Activated CD8-positive, alpha-beta memory T cell treated with anti-CD3 and anti-CD28 coated beads, Interleukin-2, amount 10 ng/mL, durations not matched to agents 7 days and 5 days (primary cell): ENCODE results near the gene SUCLG2. TPM values are rescaled to one million over a fixed set of nuclear protein-coding genes. Genes with fewer than 3 reads are reported as not detected.

ENCODE experiments used
- ATAC-seq: fragments of 150-1000 bp; cut with Tn5 transposase; one replicate; pipeline ENCODE4 v1.10.0; 2021; ENCODE audit warnings: moderate library complexity
- CTCF ChIA-PET: fragments of 350-600 bp; sonication (Branson Sonifier 250); formaldehyde crosslinking; loops from one replicate; lab custom pipeline; 2021; ENCODE audit warnings: antibody characterized with exemption; lab: Charles Lee
- DNase-seq: peaks from one replicate; pipeline ENCODE4 v3.0.0-alpha.2; 2020
- H3K27ac Mint-ChIP-seq: one replicate; pipeline ENCODE4 v1.8.0; 2021; ENCODE audit warnings: mild to moderate bottlenecking, mixed read lengths
- H3K27me3 Mint-ChIP-seq: one replicate; pipeline ENCODE4 v1.8.0; 2021; ENCODE audit warnings: mixed read lengths
- H3K36me3 Mint-ChIP-seq: one replicate; pipeline ENCODE4 v1.8.0; 2021; ENCODE audit warnings: mild to moderate bottlenecking, mixed read lengths
- H3K4me1 Mint-ChIP-seq: one replicate; pipeline ENCODE4 v1.8.0; 2021; ENCODE audit warnings: mixed read lengths
- H3K4me3 Mint-ChIP-seq: one replicate; pipeline ENCODE4 v1.8.0; 2021; ENCODE audit warnings: mild to moderate bottlenecking, moderate library complexity, mixed read lengths
- H3K9me3 Mint-ChIP-seq: one replicate; pipeline ENCODE4 v1.8.0; 2022; ENCODE audit warnings: low read depth, mixed read lengths
- total RNA-seq, 2 experiments: library from RNA; stranded (reverse); gene quantifications; one replicate each; pipeline ENCODE4 v1.2.3, GENCODE V29; 2021

SUCLG2 gene, protein sequence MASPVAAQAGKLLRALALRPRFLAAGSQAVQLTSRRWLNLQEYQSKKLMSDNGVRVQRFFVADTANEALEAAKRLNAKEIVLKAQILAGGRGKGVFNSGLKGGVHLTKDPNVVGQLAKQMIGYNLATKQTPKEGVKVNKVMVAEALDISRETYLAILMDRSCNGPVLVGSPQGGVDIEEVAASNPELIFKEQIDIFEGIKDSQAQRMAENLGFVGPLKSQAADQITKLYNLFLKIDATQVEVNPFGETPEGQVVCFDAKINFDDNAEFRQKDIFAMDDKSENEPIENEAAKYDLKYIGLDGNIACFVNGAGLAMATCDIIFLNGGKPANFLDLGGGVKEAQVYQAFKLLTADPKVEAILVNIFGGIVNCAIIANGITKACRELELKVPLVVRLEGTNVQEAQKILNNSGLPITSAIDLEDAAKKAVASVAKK
- 10 to 100 TPM; 45.6 to 61.4 TPM for total RNA-seq

DNA sequence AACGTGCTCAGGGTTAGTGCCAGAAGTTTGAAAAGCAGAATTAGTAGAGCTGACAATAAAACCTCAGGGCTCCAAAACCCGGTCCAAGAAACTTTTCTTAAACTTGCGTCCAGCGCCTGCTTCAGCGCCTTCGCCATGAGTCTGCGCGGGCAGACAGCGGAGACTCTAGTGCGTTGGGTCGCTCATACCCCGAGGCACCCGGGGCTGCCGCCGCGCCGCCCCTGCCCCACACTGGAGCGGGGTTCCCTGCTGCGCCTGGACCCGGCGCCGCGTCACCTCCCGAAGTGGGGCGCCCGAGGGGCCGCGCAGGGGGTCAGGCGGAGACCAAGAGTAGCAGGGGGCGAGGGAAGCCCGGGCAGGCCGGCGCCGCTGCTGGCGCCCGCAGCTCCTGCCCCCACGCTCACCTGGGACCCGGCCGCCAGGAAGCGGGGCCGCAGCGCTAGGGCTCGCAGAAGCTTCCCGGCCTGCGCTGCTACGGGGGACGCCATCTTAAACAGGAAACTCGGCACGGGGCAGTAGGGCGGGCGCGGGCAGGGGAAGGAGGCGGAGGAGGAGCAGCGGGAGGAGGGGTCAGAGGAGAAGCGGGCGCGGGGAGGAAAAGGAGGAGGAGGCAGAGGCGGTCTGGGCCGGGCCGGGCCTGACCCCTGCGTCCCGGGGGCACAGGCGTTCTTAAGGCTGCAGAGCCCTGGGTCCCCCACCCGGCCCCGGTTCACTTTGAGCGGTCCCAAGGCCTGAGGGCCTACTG lies at the start of gene SUCLG2:
TSS of gene SUCLG2 (minus strand) at position 514 of the 745 bp plus-strand sequence. CDS start at position 488, 26 bp downstream.
- peaks cover 58% of the 10 kb centered on the region for H3K4me1 Mint-ChIP-seq
- CTCF ChIA-PET = interaction anchor here (1.0 to 2.3 kb wide), 4 partner anchors 10 to 51 kb away, joined by 3 to 6 read pairs (median 6); no protein-coding TSS in a partner anchor

DNA sequence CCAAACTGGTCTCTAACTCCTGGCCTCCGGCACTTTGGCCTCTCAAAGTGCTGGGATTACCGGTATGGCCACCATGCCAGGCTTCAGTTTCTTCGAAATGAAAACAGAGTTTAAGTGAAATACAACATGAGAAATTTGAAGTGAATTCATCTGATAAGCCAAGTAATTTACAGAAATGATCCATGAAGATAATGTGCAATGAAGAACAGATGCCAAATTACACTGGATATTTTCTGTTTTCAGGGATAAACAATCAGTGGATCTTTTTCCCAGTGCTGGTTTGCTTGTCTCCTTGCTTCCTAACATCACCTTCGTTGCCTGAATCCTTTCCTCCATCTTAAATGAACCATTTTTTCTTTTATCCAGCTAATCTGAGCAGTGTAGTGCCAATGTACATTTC lies 46.2 kb upstream of the SUCLG2 start:
- Mint-ChIP-seq H3K9me3 (peaks cover under 1% of the 10 kb centered on the region), H3K36me3 (no peaks in the 10 kb centered on the region), H3K27me3 (no peaks in the 10 kb centered on the region), H3K4me1 (no peaks in the 10 kb centered on the region), H3K4me3 (no peak overlapping the region), H3K27ac (no peak overlapping the region)
- DNase-seq (no peak), ATAC-seq (no peak)
- CTCF ChIA-PET = no interaction called here

More for the DNA sequence above, at the start of gene SUCLG2:
- Mint-ChIP-seq H3K27me3 (no peaks in the 10 kb centered on the region), H3K9me3 (peaks cover 23% of the 10 kb centered on the region), H3K4me3 (peak within 1 kb of the TSS; percentile 75), H3K36me3 (peaks cover 68% of the 10 kb centered on the region), H3K27ac (peak within 1 kb of the TSS; percentile 96)
- ATAC-seq (peak; percentile 79), DNase-seq (peak; percentile 91)

DNA sequence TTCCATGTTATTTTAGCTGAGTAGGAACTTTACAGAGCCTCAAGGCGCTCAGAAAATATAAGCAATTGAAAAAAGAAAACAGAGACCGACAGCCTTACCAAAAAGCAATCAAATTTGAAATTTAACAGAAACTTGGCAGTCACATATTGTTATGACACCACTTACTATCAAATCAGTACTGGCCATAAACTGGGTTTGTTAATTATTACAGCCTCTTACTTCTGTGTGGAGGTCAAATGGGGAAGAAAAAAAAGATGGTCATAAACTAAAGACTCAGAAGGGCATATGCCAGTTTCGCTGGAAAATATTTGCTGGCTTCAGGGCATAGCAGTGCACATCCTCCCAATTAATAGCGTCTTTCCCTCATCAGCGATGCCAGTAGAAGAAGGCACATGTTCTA lies 45.5 kb upstream of the SUCLG2 start:
- Mint-ChIP-seq H3K4me3 (no peak overlapping the region), H3K36me3 (no peaks in the 10 kb centered on the region), H3K4me1 (no peaks in the 10 kb centered on the region), H3K9me3 (peaks cover 2% of the 10 kb centered on the region), H3K27me3 (no peaks in the 10 kb centered on the region), H3K27ac (no peak overlapping the region)
- CTCF ChIA-PET = no interaction called here
- ATAC-seq (no peak), DNase-seq (no peak)

DNA sequence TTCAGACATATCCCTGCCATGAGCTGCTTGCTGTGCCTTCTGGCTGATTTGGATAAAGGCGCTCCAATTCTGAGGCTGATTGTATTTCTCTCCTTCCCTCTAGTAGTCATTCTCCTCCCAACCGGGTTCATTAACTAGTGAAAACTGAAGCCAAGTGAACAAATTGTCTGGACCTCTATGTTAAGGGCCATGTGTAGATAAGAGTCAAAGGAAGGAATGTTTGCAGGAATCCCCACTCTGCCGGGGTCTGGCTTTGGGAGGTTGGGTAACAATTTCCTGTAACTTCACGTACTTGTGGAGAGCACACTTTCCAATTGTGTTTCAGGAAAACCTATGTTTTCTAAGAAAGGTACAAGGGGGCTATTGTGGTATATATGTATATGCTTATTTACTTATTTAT lies 38.2 kb upstream of the SUCLG2 start:
- no peak overlapping the region for H3K27ac Mint-ChIP-seq
- CTCF ChIA-PET = no interaction called here
- DNase-seq (no peak), ATAC-seq (no peak)
- peaks cover 5% of the 10 kb centered on the region for H3K36me3 Mint-ChIP-seq
- no peaks in the 10 kb centered on the region for H3K27me3 Mint-ChIP-seq
- no peak overlapping the region for H3K4me3 Mint-ChIP-seq
- peaks cover 2% of the 10 kb centered on the region for H3K9me3 Mint-ChIP-seq
- no peaks in the 10 kb centered on the region for H3K4me1 Mint-ChIP-seq

DNA sequence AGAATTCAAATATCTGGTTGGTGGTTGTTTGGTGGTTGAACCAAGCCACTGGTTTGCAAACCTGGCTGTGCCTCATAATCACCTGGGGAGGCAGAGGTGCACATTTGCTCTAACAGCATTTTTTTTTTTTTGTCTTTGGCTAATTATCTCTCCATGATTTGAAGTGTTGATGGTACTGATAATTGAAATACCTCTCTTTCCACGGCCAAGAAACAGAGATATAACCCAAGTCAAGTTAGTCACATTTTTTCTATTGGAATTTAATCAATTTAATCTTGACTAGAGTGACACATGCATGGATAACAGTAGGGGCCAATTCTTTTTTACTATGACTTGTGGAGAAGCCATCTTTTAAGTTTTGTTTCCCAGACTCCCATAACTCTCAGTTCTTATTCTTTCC lies 37.5 kb upstream of the SUCLG2 start:
- no peak overlapping the region for H3K4me3 Mint-ChIP-seq
- ATAC-seq (no peak), DNase-seq (no peak)
- H3K36me3 Mint-ChIP-seq = peaks cover 5% of the 10 kb centered on the region
- H3K27ac Mint-ChIP-seq = no peak overlapping the region
- CTCF ChIA-PET = interaction anchor here (0.9 kb wide), 1 partner anchor 11 kb away, joined by 3 read pairs; no protein-coding TSS in a partner anchor
- H3K27me3 Mint-ChIP-seq = no peaks in the 10 kb centered on the region
- H3K4me1 Mint-ChIP-seq = no peaks in the 10 kb centered on the region
- peaks cover 2% of the 10 kb centered on the region for H3K9me3 Mint-ChIP-seq

DNA sequence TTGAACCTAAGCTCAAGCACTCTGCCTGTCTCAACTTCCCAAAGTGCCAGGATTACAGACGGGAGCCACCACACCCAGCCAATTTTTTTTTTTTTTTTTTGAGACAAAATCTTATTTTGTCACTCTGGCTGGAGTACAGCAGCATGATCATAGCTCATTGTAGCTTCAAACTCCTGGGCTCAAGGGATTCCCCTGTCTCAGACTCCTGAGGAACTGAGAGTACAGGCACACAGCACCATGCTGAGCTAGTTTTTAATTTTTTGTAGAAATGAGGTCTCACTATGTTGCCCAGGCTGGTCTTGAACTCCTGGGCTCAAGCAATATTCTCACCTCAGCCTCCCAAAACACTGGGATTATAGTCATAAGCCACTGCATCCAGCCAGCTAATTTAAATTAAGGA lies 36.8 kb upstream of the SUCLG2 start:
- Mint-ChIP-seq H3K9me3 (peaks cover 2% of the 10 kb centered on the region), H3K4me1 (no peaks in the 10 kb centered on the region), H3K27me3 (no peaks in the 10 kb centered on the region), H3K36me3 (peaks cover 5% of the 10 kb centered on the region), H3K4me3 (no peak overlapping the region), H3K27ac (no peak overlapping the region)
- ATAC-seq = no peak
- no peak for DNase-seq
- CTCF ChIA-PET = interaction anchor here (0.9 kb wide), 1 partner anchor 12 kb away, joined by 3 read pairs; no protein-coding TSS in a partner anchor

DNA sequence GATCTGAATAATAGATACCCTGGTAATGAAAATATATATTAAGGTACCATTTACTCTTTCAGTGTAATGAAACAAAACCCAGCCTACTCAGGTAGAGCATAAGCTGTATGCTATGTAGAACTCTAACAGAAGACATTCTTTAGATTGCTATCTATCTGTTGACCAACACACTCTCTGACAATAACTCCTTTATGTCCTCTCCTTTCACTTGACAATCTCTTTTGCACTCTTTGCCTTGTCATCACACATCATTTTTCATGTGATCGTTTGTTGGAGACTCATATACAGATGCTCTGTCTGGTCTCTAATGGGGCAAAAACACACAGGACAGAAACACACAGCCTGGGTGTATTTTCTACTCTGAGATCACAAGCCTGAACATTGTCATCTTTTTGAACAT lies 35.4 kb upstream of the SUCLG2 start:
- ATAC-seq (no peak), DNase-seq (no peak)
- H3K4me1 Mint-ChIP-seq = peaks cover 9% of the 10 kb centered on the region
- no peaks in the 10 kb centered on the region for H3K27me3 Mint-ChIP-seq
- no peak overlapping the region for H3K4me3 Mint-ChIP-seq
- H3K27ac Mint-ChIP-seq = no peak overlapping the region
- CTCF ChIA-PET = no interaction called here
- H3K9me3 Mint-ChIP-seq = peaks cover 3% of the 10 kb centered on the region
- peaks cover 12% of the 10 kb centered on the region for H3K36me3 Mint-ChIP-seq

DNA sequence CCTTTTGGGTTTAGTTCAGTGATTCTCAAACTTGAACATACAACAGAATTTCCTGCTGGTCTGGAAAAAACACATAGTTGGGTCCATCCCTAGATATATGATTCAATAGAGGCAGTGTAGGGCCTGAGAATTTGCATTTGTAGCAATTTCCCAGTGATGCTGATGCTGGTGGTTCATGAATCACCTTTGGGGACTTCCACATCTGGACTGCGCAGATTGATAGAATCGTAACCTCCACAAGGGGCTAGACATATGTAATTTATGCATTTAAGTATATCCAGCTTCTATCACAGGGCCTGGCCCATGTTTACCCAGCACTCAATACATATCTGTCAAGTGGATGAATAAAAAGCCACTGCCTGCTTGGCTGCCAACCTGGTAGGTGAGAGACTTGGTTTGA lies 33.8 kb upstream of the SUCLG2 start:
- no peak for ATAC-seq

DNA sequence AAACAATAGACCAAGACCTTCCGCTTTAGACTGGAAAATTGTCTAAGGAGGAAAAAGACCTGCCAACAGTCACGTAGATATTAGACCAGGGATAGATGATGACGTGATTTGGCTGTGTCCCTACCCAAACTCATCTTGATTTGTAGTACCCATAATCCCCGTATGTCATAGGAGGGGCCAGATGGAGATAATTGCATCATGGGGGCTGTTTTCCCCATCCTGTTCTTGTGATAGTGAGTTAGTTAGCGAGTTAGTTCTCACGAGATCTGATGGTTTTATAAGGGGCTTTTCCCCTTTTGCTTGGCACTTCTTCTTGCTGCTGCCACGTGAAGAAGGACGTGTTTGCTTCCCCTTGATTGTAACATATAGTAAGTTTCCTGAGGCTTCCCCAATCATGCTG lies 31.7 kb upstream of the SUCLG2 start:
- CTCF ChIA-PET = no interaction called here
- no peak for DNase-seq
- Mint-ChIP-seq H3K4me3 (no peak overlapping the region), H3K9me3 (peaks cover 3% of the 10 kb centered on the region), H3K27me3 (no peaks in the 10 kb centered on the region), H3K36me3 (peaks cover 20% of the 10 kb centered on the region), H3K4me1 (peaks cover 24% of the 10 kb centered on the region), H3K27ac (no peak overlapping the region)
- no peak for ATAC-seq

More for the DNA sequence above, 33.8 kb upstream of the SUCLG2 start:
- Mint-ChIP-seq H3K36me3 (peaks cover 21% of the 10 kb centered on the region), H3K27ac (no peak overlapping the region), H3K4me1 (peaks cover 23% of the 10 kb centered on the region), H3K4me3 (no peak overlapping the region), H3K27me3 (no peaks in the 10 kb centered on the region), H3K9me3 (peaks cover 3% of the 10 kb centered on the region)
- CTCF ChIA-PET = no interaction called here
- no peak for DNase-seq

DNA sequence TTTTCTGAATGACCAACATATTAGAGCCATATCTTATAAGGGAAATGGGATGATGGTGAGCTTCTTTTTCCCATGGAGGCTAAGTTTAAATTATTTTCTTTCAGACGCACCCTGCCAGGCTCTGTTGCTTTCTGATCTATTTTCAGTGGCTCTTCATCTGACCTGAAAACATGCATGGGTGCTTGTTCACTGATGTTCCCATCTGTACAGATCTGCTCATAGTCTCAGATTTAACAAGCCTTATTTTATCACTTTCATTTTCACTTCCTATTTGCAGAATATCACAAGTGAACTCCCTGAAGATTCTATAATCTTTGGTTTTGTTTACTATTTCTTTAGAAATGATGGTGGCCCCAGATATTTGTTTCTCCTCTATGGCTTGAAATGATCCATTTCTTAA lies 31.1 kb upstream of the SUCLG2 start:
- H3K27me3 Mint-ChIP-seq = no peaks in the 10 kb centered on the region
- ATAC-seq (peak; percentile 84), DNase-seq (no peak)
- peaks cover 24% of the 10 kb centered on the region for H3K4me1 Mint-ChIP-seq
- H3K9me3 Mint-ChIP-seq = peaks cover 3% of the 10 kb centered on the region
- H3K36me3 Mint-ChIP-seq = peaks cover 18% of the 10 kb centered on the region
- H3K4me3 Mint-ChIP-seq = peak overlapping the region; percentile 53
- H3K27ac Mint-ChIP-seq = peak overlapping the region; percentile 73
- CTCF ChIA-PET = interaction anchor here (1.1 kb wide), 1 partner anchor 18 kb away, joined by 3 read pairs; no protein-coding TSS in a partner anchor

DNA sequence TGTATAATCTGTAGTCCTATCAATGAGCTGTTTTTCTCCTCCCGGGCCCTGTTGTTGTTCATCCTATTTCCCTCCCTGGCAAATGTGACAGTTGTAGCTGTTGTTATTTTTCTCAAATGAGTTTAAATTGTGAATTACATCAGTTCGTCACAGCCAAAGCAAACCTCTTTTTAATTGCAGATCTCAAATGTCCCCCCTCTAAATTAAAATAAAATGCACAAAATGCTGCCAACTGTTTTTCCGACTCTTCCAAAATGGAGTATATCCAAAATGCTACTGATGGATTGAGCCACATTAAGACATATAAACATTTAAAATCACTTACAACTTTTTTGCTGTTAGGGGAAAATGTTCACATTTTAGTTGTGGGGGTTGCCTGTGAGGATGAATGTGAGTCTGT lies 29.8 kb upstream of the SUCLG2 start:
- peaks cover 24% of the 10 kb centered on the region for H3K4me1 Mint-ChIP-seq
- no peak overlapping the region for H3K27ac Mint-ChIP-seq
- CTCF ChIA-PET = interaction anchor here (1.2 kb wide), 1 partner anchor 29 kb away, joined by 5 read pairs; no protein-coding TSS in a partner anchor
- peaks cover 3% of the 10 kb centered on the region for H3K9me3 Mint-ChIP-seq
- ATAC-seq = no peak
- H3K36me3 Mint-ChIP-seq = peaks cover 18% of the 10 kb centered on the region
- DNase-seq = no peak
- H3K4me3 Mint-ChIP-seq = no peak overlapping the region
- H3K27me3 Mint-ChIP-seq = no peaks in the 10 kb centered on the region

DNA sequence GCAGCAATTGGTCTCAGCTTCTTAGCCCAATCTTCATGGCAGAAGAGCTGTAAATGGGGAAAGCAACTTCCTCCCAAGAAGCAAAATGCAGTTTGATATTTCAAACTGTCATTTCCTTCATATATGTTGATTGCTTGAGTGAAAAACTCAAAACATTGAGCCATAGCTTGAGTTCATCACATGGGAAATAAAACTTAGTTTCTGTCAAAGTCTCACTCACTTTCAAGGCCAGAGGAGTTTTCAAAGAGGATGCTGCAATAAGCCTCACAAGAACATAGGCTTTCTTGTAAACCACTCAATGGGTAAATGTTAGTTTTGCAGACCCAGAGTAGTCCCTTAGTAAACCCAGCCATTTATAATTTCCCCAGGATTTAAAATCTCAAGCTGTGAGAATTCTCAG lies 29.1 kb upstream of the SUCLG2 start:
- CTCF ChIA-PET = interaction anchor here (0.5 to 1.2 kb wide), 2 partner anchors 28 to 98 kb away, joined by 4 to 5 read pairs; no protein-coding TSS in a partner anchor
- Mint-ChIP-seq H3K4me3 (no peak overlapping the region), H3K4me1 (peaks cover 29% of the 10 kb centered on the region), H3K9me3 (peaks cover 3% of the 10 kb centered on the region), H3K27me3 (no peaks in the 10 kb centered on the region), H3K27ac (peak overlapping the region; percentile 61), H3K36me3 (peaks cover 18% of the 10 kb centered on the region)
- DNase-seq (no peak), ATAC-seq (no peak)

DNA sequence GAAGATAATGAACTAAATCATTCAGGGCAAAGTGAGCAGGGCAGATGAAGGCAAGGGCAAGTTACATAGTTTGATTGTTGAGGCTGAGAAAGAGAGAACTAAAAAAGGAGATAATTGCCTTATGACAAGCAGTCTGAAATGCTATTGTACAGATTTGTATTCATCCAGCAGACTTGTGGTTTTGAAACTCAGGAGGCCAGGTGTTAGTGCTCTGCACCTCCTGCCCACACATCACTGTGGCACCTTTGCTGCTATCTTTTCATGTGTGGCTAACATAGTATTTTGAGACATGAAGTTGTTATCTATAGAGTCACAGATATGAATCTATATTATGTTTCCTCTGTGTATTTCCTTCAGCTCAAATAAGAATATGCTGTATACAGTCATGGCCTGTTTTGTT lies 24.3 kb upstream of the SUCLG2 start:
- H3K4me1 Mint-ChIP-seq = peaks cover 16% of the 10 kb centered on the region
- ATAC-seq (no peak), DNase-seq (no peak)
- CTCF ChIA-PET = no interaction called here
- no peaks in the 10 kb centered on the region for H3K27me3 Mint-ChIP-seq
- H3K9me3 Mint-ChIP-seq = peaks cover 4% of the 10 kb centered on the region
- peaks cover 15% of the 10 kb centered on the region for H3K36me3 Mint-ChIP-seq
- no peak overlapping the region for H3K27ac Mint-ChIP-seq
- no peak overlapping the region for H3K4me3 Mint-ChIP-seq
